DMS153 (cell line): Measurements from ENCODE around the gene HSD3B2.

ENCODE experiments used
- DNase-seq: peaks from one replicate; lab custom pipeline; 2025; lab: John Stamatoyannopoulos, UW

HSD3B2 gene

DNA sequence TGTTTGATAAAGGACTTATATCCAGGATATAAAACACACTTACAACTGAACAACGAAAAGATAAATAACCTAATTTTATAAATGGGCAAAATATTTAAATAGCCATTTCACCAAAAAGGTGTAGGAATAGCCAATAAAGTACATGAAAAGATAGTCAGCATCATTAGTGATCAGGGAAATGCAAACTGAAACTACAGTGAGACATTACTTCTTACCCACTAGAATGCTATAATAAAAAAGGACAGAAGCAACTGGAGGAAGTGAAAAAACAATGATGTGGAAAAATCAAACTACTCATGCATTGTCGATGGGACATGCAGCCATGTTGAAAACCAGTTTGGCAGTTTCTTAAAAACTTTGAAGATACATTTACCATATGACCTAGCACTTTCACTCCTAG, 48.6 kb downstream of the HSD3B2 start:
- no peak for DNase-seq

DNA sequence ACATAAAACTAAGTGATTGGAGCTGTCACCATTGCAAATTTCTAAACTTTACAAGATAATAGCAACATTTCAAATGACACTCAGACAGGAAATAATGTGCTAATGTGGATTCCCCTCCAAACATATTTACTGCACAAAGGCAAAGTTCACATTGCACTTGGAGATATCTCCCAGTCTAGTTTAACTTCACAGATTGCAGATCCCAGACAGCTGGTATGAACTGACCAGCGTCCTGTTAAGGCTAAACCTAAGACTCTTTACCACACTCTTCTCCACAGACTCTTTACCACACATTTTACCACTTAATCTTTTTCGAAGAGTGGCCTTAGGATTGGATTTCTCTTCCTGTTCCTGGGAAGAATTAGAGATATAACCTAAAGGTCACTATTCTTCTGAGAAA, 51.5 kb downstream of the HSD3B2 start:
- DNase-seq: no peak

DNA sequence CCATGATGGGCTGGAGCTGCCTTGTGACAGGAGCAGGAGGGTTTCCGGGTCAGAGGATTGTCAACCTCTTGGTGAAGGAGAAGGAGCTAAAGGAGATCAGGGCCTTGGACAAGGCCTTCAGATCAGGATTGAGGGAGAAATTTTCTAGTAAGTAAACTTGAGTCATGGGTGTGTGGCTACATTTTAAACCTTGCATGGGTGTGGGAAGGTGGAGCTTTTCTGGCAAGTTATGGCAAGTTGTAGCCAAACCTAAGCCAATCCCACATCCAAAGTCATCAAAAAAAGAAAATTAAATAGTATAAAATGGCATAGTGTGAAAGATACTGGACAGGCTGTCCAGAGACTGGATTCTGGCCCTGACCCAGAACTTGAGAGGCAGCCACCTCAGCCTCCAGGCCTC, 52.3 kb downstream of the HSD3B2 start:
- no peak for DNase-seq

DNA sequence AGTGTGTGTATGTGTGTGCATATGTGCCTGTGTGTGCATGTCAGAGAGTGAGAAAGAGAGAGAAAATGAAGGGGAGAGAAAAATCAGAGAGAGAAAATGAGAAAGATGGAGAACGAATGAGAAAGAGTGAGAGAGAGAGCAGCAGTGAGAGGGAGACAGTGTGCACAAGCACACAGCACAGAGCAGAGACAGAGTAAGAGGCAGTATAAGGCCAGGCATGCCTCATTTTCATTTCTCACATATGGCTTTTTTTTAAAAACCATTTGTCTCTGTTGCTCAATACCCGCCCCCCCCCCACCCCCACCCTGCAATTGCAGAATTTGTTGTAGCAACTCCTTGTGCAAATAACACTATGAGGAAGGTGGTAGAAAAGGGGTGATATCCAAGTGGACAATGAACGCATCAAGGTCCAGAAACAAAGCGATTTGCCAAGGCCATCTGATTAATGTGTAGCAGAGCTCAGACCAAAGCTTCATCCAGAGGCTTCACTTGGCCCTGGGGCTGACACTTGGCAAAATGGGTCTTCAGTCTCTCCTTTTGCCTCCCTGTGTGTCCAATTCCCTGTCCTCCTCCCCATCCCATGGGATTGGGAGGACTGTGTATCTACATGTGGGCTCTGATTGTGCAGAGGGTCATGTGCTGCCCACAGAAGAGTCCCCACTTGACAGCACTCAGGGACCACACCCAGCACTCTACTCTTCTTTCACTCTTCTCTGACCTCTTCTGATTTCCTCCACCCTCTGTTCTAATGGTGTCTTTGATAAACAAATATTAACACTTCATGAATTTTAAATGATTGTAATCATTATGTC, 53.1 kb downstream of the HSD3B2 start:
- peak; percentile 52 for DNase-seq

DNA sequence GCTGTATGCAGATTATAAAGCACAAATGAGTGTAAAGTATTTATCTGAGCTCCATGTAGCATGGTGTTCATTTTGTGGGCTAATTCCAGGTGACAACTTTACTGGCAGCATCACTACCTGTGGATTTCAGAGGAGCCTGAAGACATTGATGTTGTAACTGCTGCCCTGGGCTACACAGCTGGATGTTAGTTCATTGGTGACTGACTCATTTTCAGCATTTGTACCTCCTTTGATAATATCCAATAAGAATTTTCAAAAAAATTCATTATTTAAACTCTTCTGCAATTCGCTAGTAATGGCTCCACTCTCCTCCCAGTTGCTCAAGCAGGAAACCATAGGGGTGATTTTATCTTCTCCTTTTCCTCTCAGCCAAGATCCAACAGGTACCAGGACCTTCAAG, 54.8 kb downstream of the HSD3B2 start:
- DNase-seq: no peak

DNA sequence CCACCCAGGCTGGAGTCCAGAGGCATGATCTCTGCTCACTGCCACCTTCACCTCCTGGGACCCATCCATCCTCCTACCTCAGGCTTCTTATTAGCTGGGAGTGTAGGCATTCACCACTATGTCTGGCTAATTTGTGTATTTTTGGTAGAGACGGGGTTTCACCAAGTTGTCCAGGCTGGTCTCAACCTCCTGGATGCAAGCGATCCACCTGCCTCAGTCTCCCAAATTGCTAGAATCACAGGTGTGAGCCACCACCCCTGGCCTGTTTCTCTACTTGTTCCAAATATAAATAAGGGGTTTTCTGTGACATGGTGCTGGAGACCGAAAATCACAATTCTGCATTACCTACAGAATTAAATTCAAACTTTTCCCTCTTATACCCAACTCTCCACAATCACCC, 55.4 kb downstream of the HSD3B2 start:
- no peak for DNase-seq

DNA sequence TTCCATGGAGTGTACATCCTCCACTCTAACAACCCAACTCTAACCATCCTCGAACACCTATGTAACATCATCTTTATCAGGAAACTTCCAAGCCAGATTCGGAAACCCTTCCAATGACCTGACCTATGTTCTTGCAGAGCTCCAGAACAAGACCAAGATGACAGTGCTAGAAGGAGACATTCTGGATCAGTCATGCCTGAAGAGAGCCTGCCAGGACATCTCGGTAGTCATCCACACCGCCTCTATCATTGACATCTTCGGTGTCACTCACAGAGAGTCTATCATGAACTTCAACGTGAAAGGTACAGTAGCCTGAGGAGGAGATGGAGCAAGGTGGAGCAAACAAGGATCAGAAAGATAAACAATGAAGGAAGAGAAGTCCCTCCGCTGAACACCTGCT, 56.0 kb downstream of the HSD3B2 start:
- DNase-seq: no peak

DNA sequence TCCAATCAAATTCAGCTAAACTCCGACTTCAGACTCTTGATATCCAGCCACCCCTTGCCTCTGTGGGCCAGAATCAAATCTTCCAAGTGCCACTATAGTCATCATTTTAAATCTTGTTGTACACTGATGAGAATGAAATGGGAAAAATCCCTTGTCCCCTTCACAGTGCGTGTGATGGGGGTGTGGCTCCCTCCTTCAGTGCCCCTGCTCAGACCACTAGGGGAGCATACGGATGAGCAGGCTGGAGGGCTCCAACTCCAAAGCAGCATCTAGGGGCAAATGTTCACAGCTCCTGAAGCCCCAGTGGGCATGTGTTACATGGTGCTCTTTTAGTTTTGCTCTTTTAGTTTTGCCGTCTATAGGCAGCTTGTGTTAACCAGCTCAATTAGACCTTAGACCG, 56.6 kb downstream of the HSD3B2 start:
- DNase-seq: no peak

DNA sequence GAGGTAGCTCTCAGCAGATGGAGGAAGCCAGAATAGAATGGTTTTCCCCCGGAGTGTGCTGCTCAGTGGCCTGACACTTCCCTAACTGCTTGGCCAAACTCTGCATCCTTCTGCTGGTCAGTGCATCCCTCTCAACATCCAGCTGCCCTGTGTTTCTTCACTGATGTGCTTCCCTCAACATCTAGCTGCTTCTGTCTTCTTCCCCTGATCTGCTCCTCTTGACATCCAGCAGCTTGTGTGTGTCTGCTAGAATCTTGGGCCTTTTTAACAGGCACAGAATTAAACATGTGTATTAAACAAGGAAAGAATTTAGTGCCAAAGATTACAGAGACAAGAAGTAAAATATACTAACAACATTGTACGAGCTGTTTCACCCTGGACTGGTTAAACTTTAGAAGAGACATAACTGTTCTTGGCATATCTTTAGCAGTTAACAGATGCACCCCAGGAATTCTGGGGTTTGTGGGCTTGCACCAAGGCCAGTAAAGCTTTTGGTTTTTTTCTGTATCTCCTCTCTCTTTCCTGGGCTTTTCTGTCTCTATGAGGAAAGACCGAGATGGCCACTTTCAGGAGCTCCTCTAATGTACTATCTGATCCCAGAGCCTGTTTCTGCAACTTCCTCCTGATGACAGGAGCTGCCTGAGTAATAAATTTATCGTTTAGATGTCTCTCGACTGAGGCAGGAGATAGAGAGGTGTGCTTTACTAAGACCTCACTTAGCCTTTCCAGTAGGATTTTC, 57.3 kb downstream of the HSD3B2 start:
- DNase-seq: no peak
